AG08396 (cell line): ENCODE data around the gene ZC2HC1B.
"Not testable (repeated sequence)": the region's sequence is repeated elsewhere in the genome, so short reads cannot be mapped to it uniquely, and the experiment has no call there.

Experiments used
- DNase-seq: peaks from one replicate; pipeline ENCODE4 v3.0.0; 2012; ENCODE audit warnings: low spot score, mixed read lengths

ZC2HC1B gene, protein sequence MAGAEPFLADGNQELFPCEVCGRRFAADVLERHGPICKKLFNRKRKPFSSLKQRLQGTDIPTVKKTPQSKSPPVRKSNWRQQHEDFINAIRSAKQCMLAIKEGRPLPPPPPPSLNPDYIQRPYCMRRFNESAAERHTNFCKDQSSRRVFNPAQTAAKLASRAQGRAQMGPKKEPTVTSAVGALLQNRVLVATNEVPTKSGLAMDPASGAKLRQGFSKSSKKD

DNA sequence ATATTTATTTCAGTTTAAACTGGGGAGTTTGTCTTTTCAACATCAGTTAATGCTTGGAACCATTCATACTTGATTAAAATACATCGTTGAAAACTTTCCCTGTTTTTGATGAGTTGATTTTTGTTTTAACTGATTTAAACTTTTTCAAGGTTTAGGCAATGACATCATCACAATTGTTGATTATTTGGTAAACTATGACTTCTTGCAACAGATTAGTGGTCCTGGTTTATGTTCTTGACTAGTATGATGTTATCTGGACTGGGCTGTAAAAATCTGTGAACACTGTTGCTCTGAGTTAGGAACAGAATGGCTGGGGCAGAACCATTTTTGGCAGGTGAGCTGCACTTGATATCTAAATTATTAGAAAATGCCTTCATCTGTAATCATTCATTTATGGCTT, at the start of gene ZC2HC1B:
Gene ZC2HC1B (plus strand): TSS at position 241 of the 400 bp plus-strand sequence. CDS start 66 bp downstream, at position 307.
- DNase-seq: no peak

GRCh38 chr6:143817621-143818020, 46.7 kb upstream of the ZC2HC1B start:
- DNase-seq: no peak

DNA sequence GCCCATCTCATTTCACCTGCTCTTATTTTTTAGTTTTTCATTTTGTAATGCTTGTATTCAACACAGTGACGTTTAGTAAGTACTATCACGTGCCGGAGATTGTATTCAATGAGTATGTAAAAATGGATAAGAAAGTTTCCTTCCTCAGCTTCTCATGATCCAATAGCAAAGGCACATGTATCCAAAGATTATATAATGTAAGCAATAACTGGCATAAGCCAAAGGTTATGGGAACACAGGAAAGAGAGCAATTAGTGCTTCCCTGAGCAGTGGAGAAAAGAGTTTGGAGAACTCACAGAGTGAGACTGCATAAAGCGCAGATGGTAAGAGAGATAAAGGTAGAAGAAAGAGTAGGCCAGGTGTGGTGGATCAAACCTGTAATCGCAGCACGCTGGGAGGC, 42.9 kb upstream of the ZC2HC1B start:
- no peak for DNase-seq

DNA sequence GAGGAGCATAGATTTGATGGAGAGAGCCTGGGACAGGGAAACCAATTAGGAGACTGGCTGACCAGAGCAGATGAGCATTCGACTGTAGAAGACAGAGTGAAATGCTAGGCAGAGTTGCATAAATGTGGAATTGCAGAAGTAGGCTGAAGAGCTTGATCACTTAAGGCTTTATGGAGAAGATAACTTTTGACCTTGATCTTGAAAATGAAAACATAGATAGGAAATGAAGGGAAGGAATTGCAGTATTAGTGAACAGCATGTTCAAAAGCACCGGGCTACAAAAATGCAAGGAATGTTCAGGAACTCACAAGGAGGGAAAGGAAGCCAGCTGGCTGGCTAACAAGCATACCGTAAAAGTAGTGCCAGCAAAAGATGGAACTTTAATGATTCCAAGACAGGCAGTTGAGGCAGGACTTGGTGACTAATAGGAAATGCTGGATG, 41.7 kb upstream of the ZC2HC1B start:
- DNase-seq: peak; percentile 31

GRCh38 chr6:143823548-143823947, 40.7 kb upstream of the ZC2HC1B start:
- no peak for DNase-seq

DNA sequence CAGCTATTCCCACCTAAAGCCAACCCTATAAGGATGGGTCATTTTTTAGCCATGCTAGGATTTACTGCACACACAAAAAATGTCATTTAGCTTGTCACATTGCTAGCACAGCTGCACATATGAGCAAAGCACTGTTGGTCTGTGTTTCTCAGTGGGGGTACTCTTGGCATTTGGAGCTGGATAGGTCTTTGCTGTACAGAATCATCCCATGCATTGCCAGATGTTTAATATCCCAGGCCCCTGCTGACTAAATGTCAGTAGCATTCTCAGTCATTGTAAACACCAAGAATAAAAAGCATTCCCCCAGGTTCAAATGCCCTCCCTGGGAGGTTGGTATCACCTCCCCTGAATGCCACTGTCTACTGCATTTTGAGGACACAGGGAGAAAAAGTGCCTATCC, 35.7 kb upstream of the ZC2HC1B start:
- DNase-seq: no peak

GRCh38 chr6:143836150-143836549, 28.1 kb upstream of the ZC2HC1B start:
- DNase-seq: no peak

GRCh38 chr6:143838395-143838794, 25.9 kb upstream of the ZC2HC1B start:
- DNase-seq: no peak

DNA sequence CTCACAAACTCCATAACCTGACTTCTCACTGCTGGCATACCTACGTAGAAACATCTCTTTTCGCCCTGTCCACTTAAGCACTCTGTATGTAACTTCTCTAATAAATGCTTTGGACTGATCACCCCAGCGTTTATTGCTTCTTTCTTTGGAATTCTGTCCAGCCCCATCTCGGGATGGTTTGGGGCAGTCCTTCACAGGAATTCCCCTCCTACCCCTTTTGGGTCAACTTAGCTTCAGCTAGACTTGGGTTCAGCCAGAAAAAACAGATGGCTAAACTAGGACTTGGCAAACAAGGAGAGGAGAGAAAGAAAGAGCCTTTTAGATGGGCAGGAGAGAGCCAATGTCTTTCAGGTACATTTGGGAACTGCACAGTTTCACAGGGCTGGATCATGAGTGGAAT, 25.1 kb upstream of the ZC2HC1B start:
- no peak for DNase-seq

DNA sequence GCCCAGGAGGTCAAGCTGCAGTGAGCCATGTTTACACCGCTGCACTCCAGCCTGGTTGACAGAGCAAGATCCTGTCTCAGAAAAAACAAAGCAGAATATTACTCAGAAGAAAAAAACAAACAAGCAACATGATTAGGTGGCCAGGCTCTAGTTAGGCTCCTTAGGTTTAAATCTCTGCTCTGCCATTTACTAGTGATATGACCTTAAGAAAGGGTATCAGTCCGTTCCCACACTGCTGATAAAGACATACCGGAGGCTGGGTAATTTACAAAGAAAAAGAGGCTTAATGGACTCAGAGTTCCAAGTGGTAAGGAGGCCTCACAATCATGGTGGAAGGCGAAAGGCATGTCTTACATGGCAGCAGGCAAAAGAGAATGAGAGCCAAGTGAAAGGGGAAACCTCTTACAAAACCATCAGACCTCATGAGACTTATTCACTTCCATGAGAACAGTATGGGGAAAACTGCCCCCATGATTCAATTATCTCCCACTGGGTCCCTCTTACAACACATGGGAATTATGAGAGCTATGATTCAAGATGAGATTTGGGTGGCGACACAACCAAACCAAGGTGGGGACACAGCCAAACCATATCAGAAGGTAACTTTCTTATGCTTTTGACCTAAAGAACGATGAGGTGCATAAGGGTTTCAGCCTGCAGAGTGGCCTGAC, 23.5 kb upstream of the ZC2HC1B start:
- DNase-seq: no peak

GRCh38 chr6:143842461-143842901, 21.8 kb upstream of the ZC2HC1B start:
- no peak for DNase-seq

DNA sequence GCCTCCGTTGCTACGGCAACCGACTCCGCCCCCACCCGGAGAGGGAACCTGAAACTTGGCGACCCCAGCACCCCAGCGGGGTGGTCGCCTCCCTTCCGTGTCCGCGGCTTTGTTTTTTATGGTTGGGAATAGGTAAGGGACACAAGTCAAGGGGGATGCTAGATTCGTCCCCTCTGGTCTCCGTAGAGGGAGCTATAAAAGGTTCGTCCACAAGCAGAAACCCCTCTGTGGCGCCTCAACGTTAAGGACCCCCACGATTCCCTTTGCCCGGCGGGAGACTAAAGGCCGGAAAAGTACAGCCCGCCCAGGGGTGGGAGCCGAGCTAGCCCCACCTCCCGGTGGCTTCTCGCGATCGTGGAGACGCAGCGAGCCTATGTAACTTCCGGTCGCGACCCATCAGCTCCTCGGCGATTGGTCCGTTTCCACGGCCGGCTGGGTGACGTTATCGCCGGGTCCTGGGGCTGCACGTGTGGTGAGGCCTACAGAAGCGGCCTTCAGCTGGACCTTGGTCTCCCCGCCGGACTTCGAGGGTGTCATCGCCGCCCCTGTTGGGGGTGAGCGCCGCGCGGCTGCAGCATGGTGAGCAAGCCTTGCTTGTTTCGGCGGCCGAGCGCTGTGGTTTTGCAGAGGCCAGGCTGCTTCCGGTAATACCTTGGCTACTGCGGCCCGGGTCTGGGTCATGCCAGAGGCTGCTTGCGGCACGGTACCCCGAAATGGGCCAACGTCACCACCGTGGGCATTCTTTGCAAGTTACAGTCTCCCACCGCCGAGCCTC, 21.2 kb upstream of the ZC2HC1B start, which contains the start of gene LTV1:
Gene LTV1 (plus strand): TSS at position 437 of the 775 bp plus-strand sequence. CDS start 140 bp downstream, at position 577.
- peak; percentile 97 for DNase-seq

GRCh38 chr6:143843677-143843999, 20.6 kb upstream of the ZC2HC1B start:
- no peak for DNase-seq

- DNase-seq: no peak
Observed at GRCh38 chr6:143844006-143844405, 20.3 kb upstream of the ZC2HC1B start.

DNA sequence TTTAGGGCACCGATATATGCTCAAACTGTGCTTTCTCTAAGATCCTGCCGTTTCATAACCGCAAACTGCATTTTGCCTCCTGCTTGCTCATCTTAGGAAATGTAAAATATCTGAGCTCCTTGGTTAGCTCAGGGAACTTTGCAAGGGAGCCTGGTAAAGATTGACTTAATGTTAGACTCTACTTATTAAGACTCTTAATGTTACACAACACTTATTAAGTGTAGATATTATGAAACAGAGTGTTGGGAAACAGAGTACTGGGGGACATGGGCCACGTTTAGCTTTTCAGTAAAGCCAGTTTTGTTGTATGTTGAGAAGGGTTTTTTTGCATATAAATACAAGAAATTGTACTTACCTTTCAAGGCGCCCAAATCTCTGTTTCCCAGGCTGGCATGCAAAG, 19.2 kb upstream of the ZC2HC1B start:
- no peak for DNase-seq

DNA sequence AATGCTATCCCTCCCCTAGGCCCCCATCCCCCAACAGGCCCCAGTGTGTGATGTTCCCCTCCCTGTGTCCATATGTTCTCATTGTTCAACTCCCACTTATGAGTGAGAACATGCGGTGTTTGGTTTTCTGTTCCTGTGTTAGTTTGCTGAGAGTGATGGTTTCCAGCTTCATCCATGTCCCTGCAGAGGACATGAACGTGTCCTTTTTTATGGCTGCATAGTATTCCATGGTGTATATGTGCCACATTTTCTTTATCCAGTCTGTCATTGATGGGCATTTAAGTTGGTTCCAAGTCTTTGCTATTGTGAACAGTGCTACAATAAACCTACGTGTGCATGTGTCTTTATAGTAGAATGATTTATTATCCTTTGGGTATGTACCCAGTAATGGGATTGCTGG, 12.6 kb upstream of the ZC2HC1B start:
- DNase-seq: not testable (repeated sequence)

DNA sequence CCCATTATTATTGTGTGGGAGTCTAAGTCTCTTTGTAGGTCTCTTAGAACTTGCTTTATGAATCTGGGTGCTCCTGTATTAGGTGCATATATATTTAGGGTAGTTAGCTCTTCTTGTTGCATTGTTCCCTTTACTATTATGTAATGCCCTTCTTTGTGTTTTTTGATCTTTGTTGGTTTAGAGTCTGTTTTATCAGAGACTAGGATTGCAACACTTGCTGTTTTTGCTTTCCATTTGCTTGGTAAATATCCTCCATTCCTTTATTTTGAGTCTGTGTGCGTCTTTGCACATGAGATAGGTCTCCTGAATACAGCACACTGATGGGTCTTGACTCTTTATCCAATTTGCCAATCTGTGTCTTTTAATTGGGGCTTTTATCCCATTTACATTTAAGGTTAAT, 9.2 kb upstream of the ZC2HC1B start:
- not testable (repeated sequence) for DNase-seq

GRCh38 chr6:143856762-143857161, 7.5 kb upstream of the ZC2HC1B start:
- not testable (repeated sequence) for DNase-seq

DNA sequence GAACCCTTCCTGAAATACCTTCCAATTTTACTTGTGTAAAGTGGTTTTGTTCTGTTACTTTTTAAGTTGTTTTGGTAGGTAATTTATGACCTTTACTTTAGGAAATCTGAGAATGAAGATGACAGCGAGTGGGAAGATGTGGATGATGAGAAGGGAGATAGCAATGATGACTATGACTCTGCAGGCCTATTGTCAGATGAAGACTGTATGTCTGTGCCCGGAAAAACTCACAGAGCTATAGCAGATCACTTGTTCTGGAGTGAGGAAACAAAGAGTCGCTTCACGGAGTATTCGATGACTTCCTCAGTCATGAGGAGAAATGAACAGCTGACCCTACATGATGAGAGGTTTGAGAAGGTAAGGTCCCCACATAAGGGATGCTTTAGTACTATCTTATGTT, 6.6 kb upstream of the ZC2HC1B start:
- DNase-seq: no peak

- no peak for DNase-seq
Observed at GRCh38 chr6:143859891-143860660, 4.2 kb upstream of the ZC2HC1B start.

DNA sequence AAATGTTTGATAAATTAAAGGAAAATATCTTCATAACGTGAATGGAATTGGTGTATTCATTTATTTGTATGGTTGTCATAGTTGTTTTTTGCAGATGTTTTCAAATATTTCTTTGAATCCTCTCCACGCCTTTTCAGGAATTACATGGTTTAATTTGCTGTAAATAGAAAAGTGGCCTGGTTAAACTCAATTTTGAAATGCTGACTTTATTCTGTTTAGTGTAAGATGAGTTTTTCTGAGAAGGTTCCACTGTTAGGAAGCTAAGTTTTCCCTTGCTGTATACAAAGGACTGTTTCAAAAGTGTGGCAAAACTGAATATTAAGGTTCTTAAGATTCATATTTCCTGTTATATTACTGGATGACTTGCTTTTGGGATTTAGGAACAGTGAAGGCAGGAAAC, 503 bp upstream of the ZC2HC1B start:
- DNase-seq: no peak

DNA sequence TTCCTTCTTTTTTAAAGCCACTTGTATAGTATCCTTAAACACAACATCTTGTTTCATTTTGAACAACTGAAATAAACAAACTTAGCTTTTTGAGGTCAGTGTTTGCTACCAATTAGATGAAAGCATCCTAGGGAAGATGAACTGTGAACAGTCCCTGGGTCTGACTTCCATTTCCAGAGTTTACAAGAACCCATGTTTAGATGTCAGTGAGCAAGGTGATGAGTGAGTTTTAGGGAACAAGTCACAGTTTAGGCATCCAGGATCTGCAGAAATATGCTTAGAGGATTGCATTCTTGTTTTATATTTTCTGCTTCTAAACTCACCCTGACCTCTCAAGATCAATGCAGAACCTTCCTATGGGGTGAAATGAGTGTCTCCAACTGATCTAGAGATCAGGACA, 3.0 kb downstream of the ZC2HC1B start:
- DNase-seq: peak; percentile 25
